MM.1S (cell line): ENCODE data around the gene EPN2.

Source experiments
- CTCF ChIP-seq: fragments of 300-600 bp; sonication (generic); IDR thresholded peaks from 2 replicates; pipeline ENCODE4 v1.5.1; 2016; ENCODE audit warnings: antibody characterized with exemption, low read length, mixed read lengths
- EZH2 ChIP-seq: fragments of 300-600 bp; sonication (generic); optimal IDR thresholded peaks from 2 replicates; pipeline ENCODE3; 2017; ENCODE audit warnings: low read depth, mild to moderate bottlenecking, antibody characterized with exemption, low read length, mixed read lengths
- EZH2phosphoT487 ChIP-seq: fragments of 300-600 bp; sonication (generic); IDR thresholded peaks from 2 replicates; pipeline ENCODE4 v1.6.1; 2018; ENCODE audit warnings: antibody characterized with exemption, low read length

DNA sequence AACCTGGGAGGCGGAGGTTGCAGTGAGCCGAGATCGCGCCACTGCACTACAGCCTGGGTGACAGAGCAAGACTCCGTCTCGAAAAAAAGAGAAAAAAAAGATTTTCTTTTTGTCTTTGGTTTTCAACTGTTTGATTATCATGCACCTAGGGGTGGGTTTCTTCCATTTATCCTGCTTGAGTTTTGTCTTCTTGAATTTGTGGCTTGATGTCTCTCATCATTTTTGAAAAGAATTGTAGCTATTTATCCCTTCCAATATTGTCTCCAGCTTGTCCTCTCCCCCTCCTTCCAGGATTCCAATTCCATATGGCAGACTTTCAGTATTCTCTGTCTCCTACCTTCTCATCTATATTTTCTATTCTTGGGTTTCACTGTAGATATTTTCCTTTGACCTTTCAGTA, 117.6 kb downstream of the EPN2 start:
- TF ChIP-seq CTCF, result no peak
- TF ChIP-seq EZH2, result no peak
- no peak for TF ChIP-seq EZH2phosphoT487
